NCI-H1417 treated with DMSO at 0.1 percent for 48 hours (cell line): ENCODE data around the gene CCDC74A.
"Not testable (repeated sequence)": the region's sequence is repeated elsewhere in the genome, so short reads cannot be mapped to it uniquely, and the experiment has no call there.

Experiments
- DNase-seq: peaks from one replicate; lab custom pipeline; 2025; lab: John Stamatoyannopoulos, UW

Gene CCDC74A

DNA sequence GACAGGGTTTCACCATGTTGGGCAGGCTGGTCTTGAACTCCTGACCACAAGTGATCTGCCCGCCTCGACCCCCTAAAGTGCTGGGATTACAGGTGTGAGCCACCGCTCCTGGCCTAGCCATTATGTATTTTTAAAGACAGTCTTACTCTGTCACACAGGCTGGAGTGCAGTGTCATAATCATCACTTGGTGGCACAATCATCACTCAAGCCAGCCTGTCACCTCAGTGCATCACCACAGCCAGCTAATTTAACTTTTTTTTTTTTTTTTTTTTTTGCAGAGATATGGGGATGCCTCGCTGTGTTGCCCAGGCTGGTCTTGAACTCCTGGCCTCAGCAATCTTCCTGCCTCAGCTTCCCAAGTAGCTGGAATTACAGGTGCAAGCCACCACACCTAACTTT, 24.1 kb upstream of the CCDC74A start:
- not testable (repeated sequence) for DNase-seq

DNA sequence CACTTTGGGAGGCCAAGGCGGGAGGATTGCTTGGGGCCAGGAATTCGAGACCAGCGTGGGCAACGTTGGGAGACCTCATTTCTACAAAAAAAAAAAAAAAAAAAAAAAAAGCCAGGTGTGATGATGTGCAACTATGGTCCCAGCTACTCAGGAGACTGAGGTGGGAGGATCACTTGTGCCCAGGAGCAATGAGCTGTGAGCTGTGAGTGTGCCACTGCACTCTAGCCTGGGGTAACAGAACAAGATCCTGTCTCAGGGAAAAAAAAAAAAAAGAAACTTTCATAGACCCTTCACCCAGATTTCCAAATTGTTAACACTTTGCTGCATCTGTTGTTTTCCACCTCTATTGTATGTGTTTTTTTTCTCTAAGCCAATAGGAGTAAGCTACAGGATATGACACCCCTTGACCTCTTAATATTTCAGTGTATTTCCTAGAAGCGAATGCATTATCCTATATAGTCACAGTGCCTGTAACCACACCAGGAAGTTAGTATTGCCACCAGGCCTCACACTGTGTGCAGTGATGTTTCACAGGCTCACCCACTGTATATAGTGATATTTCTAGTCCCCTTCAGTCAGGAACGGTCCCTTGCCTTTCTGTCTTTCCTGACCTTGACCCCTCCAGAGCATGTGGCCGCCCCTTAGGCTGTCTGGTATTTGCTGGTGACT, 23.5 kb upstream of the CCDC74A start:
- DNase-seq: not testable (repeated sequence)

DNA sequence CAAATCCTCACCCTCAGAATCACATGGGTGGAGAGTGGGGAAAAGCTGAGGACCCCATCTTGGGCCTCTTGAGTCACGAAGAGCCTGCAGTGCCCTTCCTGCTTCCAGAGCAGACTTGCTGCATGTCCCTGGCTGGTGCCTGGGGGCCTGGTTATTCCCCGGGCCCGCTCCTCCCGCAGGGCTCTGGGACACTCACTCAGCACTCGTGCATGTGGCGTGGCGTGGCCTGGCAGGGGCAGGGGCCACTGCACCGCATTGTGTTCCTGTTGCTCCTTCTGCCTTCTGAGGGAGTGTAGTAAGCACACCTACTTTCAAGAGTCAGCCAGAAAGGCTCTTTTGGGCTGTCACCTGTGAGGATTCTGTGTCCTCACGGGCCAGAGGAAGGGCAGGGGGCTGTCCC, 18.1 kb upstream of the CCDC74A start:
- no peak for DNase-seq

DNA sequence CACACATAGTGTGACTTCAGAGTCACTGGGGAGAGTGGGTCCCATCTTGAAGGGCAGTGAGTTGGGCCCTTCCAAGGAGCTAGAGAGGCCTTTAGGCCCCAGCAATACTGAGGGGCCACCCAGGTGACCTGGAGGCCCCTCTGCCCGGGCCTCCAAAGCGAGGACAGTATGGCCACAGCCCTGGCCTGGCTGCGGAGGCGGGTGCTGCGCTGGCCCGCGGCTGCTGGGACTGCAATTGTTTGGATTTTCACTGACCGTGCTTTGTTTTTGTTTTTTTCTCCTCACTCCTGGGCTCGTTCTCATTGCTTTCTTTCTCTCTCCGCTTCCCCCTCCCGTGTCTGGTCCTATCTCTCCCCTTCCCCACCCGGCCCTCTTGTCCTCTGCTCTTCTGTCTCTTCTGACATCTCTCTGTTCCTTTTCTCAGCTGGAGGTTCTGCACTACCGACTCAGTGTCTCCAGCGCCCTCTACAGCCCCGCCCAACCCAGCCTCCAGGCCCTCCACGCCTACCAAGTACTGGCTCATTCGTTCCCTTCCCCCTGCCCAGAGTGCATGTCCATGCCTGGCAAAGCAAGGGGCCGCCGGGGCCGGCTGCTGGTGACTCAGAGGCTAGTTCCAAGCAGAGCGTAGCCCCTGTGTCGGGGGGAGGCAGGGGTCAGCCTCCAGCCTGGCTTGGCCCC, 16.3 kb upstream of the CCDC74A start:
- DNase-seq: not testable (repeated sequence)

DNA sequence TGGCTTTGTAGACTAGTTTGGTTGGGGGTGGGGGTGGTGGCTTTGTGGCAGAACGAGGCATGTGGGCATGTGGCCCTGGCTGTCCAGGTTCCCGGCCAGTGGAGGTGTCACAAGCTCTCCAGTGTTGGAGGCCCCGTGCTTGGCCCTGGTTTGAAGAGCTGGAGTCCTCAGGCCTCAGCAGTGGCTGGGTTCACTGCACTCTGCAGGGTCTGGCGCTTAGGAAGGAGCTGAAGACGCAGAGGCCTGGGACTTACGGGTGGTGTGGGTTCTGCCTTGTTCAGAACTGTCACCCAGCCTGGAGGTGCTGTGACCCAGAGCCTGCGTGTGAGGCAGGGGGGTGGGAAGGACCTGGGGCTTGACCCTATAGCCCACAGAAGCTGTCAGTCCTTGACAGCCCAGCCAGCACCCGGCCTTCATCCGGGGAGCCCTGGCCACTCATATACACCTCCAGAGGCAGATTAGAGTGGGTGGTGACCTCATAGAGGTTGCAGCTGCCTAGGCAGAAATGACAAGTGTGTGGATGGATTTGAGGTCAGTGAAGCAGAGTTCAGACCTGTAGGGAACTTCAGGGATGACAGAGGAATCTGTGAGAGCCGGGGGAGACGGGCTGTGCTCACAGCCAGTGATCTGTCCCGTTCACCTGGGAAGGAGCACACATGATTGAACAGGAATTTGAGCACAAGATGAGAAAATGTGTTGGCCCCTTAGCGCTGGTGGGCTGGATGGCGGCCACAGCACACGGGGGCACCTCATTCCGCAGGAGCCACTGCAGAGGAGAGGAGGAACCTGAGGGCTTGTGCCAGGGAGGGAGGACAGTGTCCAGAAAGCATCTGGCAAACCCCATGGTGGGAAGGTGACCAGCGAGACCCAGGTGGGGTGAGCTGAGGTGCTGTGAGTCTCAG, 15.5 kb upstream of the CCDC74A start:
- DNase-seq: not testable (repeated sequence)

DNA sequence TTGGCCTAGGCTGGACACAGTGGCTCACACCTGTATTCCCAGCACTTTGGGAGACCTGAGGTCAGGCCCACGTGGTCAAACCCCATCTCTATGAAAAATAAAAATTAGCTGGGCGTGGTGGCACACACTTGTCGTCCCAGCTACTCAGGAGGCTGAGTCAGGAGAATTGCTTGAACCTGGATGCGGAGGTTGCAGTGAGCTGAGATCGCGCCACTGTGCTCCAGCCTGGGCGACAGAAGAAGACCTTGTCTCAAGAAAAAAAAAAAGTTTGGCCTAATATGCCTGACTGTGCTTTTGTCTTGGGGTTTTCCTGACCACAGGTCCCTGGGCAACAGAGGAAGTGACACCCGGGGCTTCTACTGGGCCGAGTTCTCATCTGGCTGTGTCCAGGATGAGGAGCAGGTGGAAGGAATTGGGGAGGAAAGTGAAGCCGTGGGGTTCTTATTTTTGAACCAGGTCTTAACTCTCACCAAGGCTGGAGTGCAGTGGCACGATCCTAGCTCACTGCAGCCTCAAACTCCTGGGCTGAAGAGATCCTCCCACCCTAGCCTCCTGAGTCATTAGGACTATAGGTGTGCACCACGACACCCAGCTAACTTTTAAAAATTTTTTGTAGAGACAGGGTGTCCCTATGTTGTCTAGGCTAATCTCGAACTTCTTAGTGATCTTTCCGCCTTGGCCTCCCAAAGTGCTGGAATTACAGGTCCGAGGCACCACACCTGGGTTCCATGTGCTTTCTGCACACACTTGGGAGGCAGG, 13.1 kb upstream of the CCDC74A start:
- DNase-seq: not testable (repeated sequence)

DNA sequence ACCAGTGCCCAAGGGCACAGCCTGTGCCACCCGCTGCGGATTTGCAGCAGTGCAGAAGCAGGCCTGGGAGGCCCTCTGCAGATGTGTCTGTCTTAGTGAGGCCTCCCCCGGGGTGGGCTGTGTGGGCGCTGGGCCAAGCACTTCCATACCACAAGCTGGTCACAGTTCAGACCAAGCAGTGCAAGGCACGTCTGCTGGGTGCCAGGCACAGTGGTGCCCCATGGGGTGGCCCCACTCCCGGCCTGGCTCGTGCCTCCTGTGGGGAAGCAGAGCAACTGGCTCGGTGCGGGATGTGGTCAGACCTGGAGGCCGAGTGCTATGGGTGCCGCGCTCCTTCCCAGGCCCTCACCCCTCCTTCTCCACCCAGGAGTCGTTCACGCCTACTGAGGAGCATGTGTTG, 12.5 kb upstream of the CCDC74A start:
- not testable (repeated sequence) for DNase-seq

DNA sequence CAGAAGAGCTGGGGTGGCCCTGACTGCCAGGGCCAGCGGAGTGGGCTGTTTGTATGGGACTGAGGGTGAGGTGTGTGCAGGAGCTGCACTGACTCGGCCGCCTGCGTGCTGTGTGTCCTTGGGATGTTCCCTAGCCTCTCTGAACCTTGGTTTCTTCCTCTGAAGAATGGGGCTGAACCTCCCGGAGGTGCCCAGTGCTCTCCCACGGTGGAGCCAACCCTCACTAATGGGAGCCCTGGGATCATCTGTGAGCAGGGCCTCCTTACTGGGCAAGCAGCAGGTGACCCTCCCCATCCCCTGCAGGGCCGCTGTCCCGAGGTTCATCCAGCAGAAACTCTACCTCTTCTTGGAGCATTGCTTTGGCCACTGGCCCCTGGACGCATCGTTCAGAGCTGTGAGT, 11.7 kb upstream of the CCDC74A start:
- DNase-seq: no peak

DNA sequence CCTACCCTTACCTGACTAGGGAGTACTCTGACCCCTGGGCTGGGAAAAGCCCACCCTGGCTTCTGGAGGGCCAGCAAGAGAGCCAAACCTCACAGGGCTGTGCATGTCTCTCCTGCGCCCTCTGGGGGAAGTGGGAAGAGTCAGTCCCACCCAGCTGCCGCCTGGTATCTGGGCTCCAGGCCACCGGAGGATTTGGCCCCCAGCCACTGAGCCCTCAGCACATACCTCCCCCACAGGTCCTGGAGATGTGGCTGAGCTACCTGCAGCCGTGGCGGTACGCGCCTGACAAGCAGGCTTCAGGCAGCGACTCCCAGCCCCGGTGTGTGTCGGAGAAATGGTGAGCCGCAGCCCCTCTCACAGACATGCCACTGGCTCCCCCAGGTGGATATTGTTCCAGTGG, 11.1 kb upstream of the CCDC74A start:
- not testable (repeated sequence) for DNase-seq

DNA sequence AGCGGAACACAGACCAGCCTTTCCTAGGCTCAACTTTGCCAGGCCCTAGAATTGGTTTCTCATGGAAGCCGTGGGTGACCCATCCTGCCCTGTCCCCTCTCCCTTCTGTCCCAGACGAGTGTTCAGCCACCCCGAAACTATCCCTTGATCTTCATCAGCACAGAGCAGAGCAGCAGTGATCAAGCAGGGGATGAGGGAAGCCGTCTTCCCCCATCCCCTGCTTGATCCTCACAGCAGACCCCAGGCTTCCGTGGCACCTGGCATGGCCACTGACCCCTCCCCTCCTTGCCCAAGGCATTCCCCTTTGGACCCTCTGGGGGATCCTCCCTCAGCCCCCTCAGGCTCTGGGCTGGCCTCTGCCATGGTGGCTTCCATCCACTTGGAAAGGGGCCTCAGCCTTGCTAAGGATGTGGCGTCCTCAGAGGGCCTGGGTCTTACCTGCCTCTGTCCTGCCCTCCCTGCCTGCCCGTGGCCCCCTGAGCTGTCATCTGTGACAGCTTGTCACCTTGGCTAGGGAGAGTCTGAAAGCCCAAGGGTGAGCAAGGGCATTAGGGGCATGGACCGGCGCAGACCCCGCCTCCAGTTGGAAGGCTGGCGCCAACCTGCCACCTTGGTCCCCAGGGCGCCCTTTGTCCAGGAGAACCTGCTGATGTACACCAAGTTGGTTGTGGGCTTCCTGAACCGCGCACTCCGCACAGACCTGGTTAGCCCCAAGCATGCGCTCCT, 10.4 kb upstream of the CCDC74A start:
- DNase-seq: no peak

DNA sequence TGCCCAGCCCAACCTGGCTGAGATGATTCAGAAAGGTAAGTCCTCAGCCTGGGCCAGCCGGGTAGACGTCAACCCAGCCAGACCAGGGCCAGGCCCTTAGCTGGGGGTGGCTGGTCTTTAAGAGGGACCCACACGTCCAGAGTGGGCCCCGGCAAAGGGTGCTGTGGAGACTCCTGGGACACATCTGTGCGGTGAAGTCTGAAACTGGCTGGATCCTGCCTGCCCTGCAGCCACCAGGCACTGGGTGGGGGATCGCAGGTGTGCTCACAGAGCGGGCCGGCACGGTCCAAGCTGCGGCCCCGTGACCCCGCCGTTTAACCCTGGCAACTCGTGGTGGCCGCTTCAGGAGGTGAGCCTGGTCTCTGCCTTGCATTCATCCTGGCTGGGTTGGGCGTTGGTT, 9.8 kb upstream of the CCDC74A start:
- DNase-seq: not testable (repeated sequence)

DNA sequence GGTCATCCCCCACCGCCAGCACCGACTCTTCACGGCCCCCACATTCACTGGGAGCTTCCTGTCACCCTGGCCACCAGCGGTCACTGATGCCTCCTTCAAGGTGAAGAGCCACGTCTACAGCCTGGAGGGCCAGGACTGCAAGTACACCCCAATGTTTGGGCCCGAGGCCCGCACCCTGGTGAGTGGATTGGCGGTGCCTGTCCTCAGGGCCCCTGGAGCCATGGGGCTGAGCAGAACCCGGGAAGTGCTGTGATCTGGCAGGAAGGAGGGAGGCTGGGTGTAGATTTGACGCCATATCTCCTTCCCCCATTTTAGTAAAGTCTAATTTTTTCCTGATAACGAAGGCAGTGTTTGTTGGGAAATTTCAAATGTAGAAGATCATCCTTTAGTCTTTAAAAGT, 9.2 kb upstream of the CCDC74A start:
- DNase-seq: not testable (repeated sequence)

DNA sequence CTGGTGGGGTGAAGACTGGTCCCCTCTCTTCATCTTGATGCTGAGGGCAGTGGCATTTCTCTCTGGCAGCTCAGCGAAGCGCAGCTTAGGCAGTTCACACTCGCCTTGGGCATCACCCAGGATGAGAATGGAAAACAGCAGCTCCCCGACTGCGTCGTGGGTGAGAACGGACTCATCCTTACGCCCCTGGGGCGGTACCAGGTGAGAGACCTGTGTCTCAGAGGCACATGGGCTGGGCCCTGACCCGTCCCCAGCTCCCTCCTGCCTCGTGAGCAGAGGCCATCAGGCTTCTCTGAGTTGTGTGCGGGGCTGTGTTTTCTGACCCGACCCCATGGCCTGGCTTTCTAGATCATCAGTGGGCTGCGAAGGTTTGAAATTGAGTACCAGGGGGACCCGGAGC, 8.2 kb upstream of the CCDC74A start:
- DNase-seq: no peak

DNA sequence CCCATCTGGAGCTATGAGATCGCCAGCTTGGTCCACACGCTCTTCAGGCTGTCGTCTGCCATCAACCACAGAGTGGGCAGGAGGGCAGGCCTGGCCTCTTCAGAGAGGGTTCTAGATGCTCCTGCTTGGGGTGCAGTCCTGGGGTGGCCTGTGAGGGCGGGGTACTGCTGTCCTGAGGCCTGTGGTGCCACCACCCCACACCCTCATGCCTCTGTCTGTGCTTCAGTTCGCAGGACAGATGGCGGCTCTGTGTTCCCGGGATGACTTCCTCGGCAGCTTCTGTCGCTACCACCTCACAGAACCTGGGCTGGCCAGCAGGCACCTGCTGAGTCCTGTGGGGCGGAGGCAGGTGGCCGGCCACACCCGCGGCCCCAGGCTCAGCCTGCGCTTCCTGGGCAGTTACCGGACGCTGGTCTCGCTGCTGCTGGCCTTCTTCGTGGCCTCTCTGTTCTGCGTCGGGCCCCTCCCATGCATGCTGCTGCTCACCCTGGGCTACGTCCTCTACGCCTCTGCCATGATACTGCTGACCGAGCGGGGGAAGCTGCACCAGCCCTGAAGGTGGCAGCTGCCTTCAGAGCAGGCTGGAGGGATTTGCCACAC, 7.7 kb upstream of the CCDC74A start:
- DNase-seq: not testable (repeated sequence)

DNA sequence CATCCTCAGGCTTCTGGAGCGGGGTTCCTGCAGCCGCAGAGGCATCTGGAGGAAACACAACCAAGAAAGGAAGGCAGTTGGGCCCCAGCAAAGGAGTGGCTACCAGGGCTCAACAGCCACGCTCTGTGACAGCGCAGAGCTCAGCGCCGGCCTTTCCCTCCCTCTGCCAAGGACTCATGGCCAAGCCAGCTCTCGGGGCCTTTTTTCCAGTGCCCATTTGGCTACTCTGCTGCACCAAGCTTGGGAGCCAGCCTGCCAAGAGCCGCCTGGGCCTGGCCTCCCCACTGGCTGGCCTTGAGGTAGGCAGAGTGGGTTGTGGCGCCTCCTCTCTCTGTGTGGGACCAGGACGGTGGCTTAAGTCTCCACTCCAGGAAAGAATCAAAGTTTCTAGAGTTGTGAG, 7.2 kb upstream of the CCDC74A start:
- DNase-seq: no peak

DNA sequence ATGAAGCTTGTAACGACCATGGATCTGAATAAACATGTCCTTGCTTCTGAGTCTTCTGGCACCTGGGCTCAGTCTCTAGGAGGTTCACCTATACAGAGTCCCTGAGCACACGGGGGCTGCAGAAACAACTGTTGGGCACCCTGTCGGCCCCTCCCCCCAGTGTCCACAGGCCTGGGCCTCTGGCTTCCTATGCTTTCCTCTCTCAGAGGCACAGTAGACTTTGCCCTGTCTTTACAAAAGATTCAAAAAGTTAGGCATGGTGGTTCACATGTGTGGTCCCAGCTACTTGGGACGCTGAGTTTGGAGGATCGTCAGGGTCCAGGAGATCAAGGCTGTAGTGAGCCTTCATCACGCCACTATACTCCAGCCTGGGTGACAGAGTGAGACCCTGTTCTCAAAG, 6.2 kb upstream of the CCDC74A start:
- not testable (repeated sequence) for DNase-seq

DNA sequence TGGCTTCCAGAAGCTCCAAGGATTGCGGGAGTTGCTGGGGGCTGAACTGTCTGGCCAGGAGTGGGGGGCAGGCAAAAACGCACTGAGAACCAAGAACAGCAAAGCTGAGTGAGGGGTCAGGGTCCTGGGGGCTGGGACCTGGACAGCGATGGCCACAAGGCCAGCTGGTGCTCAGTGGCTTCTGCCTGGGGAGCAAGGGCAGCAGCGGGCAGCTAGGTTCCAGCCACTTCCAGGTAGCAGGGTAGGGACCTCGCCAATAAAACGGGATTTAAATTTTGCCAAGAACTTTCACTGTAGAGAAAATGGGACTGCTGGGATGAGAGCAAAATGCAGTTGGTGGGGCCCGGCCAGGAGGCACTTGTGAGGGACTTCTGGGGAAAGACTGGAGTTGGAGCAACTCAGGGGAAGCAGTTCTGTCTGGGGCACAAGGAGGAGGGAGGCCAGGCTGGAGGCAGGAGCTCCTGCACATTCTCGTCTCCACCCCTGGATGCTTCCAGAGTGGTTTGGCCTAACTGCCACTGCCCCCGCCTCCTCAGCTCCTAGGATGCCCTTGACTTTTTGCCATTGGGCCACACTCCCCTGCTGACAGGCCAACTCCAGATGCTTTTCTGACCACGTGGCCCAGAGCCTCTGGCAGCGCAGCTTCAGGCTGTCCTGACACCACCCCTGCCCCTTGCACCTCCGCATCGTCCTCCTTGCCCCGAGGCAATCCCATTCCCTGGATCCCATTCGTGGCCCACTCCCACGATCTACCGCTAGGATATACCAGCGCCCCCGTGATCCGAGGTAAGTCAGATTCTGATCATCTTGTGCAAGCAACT, 5.5 kb upstream of the CCDC74A start:
- DNase-seq: no peak

DNA sequence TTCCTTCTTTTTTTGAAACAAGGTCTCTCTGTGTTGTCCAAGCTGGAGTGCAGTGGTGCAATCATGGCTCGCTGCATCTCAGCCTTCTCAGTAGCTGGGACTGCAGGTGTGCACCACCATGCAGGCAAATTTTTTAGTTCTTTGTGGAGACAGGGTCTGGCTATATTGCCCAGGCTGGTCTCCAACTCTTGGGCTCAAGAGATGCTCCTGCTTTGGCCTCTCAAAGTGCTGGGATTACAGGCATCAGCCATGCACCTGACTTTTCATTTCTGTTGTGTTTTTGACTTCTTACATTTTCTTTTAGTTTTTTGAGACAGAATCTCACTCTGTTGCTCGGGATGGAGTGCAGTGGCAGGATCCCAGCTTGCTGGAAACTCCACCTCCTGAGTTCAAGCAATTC, 2.4 kb upstream of the CCDC74A start:
- not testable (repeated sequence) for DNase-seq

DNA sequence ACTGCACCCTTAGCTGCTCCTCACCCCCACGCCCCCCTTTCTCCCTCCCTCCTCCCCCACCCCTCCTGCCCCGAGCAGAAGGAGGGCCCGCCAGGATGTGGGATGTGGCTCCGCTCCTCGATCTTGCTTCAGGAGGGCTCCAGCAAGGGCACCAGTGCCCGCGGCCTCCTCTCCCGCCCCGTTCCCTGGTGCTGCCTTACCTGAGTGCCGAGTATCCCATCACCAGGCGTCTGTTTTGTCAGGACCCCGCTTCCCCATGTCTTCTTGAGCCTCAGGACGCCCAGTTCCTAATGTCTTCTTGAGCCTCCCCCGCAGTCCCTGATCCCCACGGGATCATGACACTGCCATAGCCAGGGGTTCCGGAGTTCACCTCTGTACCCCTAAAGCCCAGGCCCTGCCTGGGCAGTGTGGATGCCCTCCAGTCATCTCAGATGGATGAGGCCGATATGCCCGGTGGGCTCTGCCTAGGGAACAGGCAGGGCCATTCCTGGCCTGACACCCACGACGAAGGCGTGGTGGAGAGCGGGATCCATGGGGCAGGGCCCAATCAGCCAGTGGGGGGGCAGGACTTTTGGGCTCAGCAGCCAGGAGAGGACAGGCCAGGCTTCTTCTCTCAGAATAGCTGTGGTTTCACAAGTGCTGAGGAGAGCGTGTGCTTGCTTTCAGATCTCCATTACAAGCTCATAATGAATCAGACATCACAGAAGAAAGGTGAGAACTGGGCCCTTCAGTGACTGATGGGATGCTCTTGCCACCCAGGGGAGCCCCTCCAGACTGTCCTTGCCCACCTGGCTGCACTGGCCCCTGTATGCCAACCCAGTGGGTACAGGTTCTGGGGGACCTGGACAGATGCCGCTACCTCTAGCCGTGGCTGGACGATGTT, 1.5 kb downstream of the CCDC74A start:
- DNase-seq: not testable (repeated sequence)
